GM21619 (cell line): ENCODE measurements around the gene HOXB5.

Experiments
- ATAC-seq: cut with Tn5 transposase; IDR thresholded peaks from one replicate; pipeline ENCODE4 v1.9.1; 2021; ENCODE audit not compliant: unreplicated experiment

HOXB5 gene

DNA sequence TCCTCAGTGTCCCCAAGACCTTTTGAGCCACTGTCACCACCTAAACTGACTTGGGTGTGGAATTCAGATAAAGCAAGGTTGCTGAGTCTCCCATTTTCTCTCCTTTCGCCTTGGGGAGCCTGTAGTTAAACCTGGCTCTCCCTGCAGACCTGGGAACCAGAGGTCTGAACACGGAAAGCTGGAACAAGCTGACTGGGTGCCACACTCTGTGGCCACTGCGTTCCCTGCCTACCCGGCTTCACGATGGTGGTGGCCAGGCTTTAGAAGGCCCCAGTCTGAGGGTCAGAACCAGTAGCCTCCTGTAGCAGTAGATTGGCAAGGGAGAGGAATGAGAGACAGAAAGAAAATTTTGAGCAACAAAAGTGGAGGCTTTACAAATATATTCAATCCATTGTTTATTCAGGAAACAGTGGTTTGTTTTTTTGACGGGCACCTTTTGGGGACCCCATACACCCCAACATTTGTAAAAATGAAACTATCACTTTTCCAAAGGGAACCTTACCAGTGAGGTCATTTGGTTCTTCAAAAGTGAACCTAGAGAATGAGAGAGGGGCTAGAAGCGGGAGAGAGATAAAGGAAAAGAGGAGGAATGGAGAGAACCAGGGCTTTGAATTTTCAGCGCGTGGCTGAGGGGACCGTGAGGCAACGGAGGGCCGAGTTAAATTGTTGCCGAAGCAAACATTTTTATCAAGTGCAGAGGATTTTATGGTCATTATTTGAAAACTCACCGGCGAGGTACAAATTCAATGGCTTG is 23.3 kb upstream of the HOXB5 start:
- ATAC-seq: no peak

DNA sequence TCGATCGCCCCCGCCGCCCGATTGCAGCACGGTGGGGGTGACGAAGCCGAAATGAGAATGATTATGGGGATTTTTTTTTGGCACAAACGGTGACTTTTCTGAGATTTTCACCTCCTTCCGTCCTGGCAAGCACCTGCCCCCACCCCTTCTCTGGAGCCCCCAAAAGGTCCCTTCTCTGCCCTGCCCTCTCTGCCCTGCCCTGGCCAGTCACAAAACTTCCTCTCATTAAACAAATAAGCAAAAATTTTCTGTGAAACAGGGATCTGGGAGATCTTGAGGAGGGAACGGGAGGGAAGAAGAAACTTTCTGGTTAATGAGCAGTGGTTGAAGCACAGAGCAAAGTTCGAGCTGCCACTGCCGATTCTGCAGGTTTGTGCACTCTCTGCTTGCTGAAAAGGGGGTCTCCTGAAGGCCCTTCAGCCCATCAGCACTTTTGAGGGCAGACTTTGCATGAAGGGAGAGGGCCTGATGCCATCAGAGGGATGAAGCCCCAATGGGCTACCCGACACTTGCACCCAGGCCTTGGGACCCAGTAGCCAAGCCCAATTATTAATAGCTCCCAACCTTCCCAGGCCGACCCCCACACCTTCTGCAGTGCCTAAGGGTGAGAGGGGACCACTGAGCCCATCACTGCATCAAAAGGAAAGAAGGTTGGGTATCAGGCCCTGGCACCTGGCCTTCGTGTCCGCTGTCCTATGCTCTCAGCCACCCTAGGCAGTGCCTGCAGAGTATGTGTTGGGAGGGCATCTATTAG is 22.6 kb upstream of the HOXB5 start:
- ATAC-seq: no peak

GRCh38 chr17:48615047-48615962 is 21.7 kb upstream of the HOXB5 start, which contains the start of gene HOXB8:
Gene HOXB8, minus strand, starts transcription at chr17:48615292. Its CDS starts 588 bp downstream, at chr17:48614704.
- ATAC-seq: no peak

GRCh38 chr17:48613862-48614694 is 20.5 kb upstream of the HOXB5 start:
- ATAC-seq: no peak

DNA sequence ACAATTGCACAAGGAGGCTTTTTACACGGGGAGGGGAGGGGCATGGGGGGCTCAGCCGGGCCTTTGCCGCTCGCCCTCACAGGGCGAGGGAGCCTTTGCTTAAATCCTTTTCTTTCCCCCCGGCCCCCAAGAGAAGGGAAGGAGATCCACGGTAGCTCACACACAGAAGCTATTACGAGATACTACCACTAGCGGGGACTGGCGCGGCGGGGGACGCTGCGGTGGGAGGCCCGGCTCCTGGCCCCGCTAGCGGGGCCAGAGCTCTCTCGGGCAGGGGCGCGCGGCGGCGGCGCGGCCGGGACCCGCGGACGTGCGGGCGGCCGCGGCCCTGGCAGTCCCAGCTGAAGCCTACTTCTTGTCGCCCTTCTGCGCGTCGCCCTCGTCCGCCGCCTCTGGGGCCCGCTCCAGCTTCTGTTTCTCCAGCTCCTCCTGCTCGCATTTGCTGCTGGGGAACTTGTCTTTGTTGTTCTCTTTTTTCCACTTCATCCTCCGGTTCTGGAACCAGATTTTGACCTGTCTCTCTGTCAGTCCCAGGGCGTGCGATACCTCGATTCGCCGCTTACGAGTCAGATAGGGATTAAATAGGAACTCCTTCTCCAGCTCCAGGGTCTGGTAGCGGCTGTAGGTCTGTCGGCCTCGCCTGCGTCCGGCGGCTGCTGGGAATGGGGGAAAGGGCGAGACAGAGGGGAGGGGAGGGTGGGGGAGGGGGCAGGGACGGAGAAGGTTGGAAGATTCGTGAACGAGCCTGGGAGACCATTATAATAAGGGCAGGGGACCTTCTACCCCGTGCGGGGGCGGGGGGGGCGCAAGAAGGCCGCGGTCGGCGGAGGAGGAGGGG is 19.5 kb upstream of the HOXB5 start:
- no peak for ATAC-seq

DNA sequence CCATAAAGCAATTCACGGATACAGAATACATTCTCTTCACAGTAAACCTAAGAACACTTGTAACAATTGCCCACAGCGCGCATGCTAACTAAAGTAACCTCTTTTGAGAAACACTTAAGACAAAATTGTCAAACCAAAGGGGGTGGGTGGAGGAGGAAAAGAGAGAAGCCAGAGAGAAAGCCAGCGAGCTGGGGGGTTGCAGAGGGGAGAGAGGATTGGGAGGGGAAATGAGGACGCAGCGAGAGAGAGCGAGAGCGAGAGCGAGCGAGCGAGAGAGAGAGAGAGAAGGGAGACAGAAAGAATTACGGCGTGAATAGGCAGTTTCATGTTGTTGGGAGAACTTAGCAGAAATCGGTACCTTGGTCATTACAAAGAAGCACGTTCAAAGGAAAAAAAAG is 18.9 kb upstream of the HOXB5 start:
- no peak for ATAC-seq

GRCh38 chr17:48611681-48612455 is 18.3 kb upstream of the HOXB5 start:
- ATAC-seq: no peak

DNA sequence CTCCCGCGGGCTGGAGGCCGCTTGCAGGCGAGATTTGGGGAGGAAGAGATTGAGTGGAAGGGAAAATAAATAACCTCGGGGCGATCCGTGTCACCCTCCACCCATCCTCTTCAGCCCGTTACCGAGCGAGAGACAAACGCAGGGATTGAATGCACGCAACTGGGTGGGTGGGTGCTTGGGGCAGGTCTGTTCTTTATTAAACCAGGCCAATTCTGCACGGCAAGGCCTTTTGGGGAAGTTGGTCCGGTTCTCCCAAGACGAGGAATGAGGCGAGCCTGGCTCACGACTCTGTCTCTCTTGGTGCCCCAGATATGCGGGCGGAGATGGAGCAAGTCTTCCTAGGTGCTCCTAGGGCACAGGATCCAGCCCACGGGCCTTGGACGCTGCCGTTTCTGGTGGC is 17.6 kb upstream of the HOXB5 start:
- no peak for ATAC-seq

DNA sequence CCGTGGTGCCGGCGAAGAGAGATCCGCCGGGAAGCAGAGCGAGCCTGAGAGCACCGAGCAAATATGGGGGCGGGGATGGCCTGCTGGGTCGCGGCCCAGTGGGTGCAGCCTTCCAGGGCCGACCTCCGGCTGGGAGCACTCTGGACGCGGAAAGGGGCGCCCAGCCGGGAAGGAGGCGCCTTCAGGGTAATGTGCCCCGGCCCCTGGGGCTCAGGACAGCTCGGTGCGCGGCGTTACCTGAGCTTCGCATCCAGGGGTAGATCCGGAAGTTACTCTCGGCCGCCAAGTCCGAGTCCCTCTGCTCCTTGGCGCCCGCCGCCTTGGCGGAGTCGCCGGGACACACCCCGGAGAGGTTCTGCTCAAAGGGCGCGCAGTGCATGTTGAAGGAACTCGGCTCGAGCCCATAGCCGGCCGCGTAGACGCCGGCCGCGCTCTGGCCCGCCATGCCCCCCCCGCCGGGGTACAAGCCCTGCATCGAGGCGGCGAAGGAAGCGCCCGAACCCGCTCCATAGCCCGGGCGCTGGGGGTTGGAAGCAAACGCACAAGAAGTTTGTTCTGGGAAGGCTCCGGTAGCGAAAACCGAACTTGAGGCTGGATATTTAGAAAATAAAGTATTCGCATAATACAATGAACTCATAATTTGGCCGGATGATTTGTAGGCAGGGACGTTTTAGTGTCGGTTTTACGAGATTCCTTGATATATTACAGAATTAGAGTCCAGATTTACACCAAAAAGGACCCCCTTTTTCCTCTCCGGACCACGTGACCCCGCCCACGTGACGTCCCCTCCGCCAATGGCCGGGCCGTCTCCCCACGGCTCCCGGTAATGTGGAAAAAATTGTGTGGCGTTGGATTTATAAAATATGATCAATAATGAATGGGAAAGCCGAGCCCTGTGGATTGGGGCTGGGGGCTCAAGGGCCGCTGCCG is 17.0 kb upstream of the HOXB5 start, which contains the start of gene HOXB7:
Gene HOXB7, minus strand, starts transcription at position 736 of the 930 bp plus-strand sequence. Its CDS starts 99 bp downstream, at position 637.
- ATAC-seq: no peak

DNA sequence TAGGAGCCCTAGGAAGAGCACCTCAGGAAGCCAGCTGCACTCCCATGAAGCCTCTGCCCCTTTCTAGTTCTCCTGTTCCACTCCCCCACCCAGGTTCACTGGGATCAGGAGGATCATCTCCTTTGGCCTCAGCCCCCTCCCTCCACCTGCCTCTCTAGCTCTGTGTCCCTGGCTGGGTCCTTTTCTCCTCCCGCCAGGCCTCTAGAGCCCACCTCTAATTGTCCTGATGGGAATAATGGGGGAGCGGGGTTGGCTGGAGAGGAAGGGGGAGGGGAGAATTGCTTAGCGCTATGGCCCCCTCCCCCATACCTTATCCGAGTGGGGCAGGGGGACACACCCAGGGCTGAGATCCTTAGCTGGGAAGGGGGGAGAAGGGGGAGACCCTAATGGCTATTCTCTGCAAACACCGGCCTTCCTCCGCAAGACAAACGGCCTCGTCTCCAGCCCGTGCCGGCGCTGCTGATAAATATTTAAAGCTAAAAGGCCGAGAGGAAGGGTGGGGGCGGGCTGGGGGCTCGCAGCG is 16.2 kb upstream of the HOXB5 start:
- no peak for ATAC-seq

DNA sequence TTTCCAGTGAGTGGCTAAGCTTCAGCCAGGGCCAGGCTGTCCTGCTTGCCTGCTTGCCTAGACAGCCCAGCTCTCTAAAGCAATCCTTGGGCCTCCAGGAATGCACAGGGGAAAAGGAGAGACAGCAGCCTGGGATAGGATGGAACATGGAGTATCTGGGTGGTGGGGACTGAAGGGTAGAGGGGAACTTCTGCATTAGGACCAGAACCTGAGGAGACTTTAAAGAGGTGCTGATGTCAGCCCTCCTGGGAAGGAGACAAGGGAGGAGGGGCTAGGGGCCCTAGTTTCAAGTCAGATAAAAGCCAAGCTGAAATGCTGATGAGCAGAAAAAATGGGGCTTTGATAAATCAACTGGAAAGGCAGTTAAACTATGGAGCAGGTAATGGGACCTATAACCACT is 15.5 kb upstream of the HOXB5 start:
- ATAC-seq: no peak

- ATAC-seq: no peak
Observed at GRCh38 chr17:48608494-48608834, 14.9 kb upstream of the HOXB5 start.

GRCh38 chr17:48606892-48607614 is 13.5 kb upstream of the HOXB5 start:
- ATAC-seq: no peak

DNA sequence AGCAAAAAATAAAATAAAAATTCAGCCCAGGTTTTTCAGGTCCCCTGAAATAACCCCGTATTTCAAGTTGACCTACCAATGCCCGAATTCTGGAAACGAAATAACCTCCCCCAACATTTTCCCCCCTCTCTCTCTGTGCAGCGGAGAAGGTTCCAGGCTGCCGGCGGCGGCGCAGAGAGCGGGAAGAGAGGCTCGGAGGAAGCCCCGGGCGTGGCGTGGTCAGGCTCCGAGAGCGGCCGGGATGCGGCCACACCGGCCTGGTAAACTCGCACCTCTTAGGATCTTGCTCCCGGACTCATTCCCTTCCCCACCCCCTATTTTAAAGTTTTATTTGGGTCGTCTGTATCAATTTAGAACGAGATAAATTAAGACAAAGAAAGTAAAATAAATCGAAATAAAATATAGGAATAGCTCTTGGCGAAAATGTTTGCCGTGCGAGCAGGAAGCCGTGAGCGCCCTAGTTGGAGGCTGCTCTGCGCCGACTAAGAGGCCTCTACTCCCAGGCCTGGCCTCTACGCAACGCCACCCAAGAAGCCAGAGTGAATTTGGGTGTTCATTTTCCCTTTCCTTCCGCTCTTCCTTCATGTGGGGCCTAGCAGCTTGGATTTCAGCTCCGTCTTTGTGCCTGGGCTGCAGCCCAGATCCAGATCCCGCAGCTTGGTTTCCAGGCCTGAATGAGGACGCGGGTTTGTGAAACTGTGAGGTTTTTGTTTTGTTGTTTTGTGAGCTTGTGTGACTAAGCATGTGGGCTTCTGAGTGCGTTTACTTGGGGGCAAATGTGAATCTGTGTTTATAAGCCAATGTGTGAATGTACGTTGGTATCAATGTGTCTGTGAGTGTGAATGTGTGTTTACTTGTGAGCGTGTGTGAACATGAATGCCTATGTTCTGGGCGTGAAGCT is 12.7 kb upstream of the HOXB5 start:
- no peak for ATAC-seq

DNA sequence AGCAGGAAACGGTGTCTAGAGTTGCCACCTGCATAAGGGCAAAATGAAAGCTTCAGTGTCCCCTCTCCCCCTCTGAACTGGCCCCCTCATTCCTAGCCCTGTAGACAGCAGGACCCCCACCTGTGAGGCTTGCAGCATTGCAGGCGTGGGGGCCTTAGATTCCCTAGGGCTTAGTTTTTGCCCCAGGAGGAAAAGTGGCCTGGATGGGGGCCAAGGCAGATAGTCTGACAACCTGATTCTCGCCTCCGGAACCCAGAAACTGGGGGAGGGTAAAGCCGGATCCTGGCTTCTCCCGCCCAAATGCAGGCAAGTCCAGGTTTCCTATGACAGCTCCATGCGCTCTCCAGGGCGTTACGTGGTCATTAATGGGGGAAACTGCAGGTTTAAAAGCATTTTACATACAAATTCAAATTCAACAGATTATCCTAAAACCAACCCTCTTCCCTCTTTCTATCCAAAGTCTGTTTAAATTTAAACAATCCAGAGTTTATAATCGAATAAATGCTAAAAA is 11.9 kb upstream of the HOXB5 start:
- ATAC-seq: no peak
